GM19452 (cell line): ENCODE measurements around the gene MUTYH.
A peak's percentile ranks its signal among the peaks of the same experiment; 100 is the strongest.
"Not testable (repeated sequence)": the region's sequence is repeated elsewhere in the genome, so short reads cannot be mapped to it uniquely, and the experiment has no call there.

Source experiments
- ATAC-seq: cut with Tn5 transposase; IDR thresholded peaks from one replicate; pipeline ENCODE4 v1.9.1; 2021; ENCODE audit not compliant: unreplicated experiment

Gene MUTYH

GRCh38 chr1:45339789-45340558 lies at the start of gene MUTYH, which contains the start of gene TOE1:
Gene MUTYH (minus strand): TSS chr1:45340440. CDS start chr1:45334505, 5,935 bp downstream.
Gene TOE1 (plus strand): TSS chr1:45340170. CDS start chr1:45340253, 83 bp downstream.
- ATAC-seq, result peak; percentile 80

- no peak for ATAC-seq
Observed at GRCh38 chr1:45386219-45386618, 46.0 kb upstream of the MUTYH start.

- no peak for ATAC-seq
Observed at GRCh38 chr1:45385302-45385701, 45.1 kb upstream of the MUTYH start.

GRCh38 chr1:45384213-45384612 lies 44.0 kb upstream of the MUTYH start:
- not testable (repeated sequence) for ATAC-seq

GRCh38 chr1:45383191-45383590 lies 43.0 kb upstream of the MUTYH start:
- no peak for ATAC-seq

- ATAC-seq, result no peak
Observed at GRCh38 chr1:45381243-45381642, 41.0 kb upstream of the MUTYH start.

GRCh38 chr1:45380730-45381129 lies 40.5 kb upstream of the MUTYH start:
- no peak for ATAC-seq

GRCh38 chr1:45380125-45380524 lies 39.9 kb upstream of the MUTYH start:
- no peak for ATAC-seq

GRCh38 chr1:45379524-45379923 lies 39.3 kb upstream of the MUTYH start:
- ATAC-seq, result no peak

- no peak for ATAC-seq
Observed at GRCh38 chr1:45378184-45378583, 37.9 kb upstream of the MUTYH start.

- ATAC-seq, result no peak
Observed at GRCh38 chr1:45375104-45376090, 35.2 kb upstream of the MUTYH start.

- no peak for ATAC-seq
Observed at GRCh38 chr1:45373573-45373972, 33.3 kb upstream of the MUTYH start.

- ATAC-seq, result no peak
Observed at GRCh38 chr1:45370575-45370974, 30.3 kb upstream of the MUTYH start.

GRCh38 chr1:45365051-45365450 lies 24.8 kb upstream of the MUTYH start:
- peak; percentile 67 for ATAC-seq

- no peak for ATAC-seq
Observed at GRCh38 chr1:45364294-45364693, 24.1 kb upstream of the MUTYH start.

- ATAC-seq, result not testable (repeated sequence)
Observed at GRCh38 chr1:45360981-45361380, 20.7 kb upstream of the MUTYH start.

GRCh38 chr1:45359882-45360513 lies 19.8 kb upstream of the MUTYH start:
- ATAC-seq, result no peak

GRCh38 chr1:45356186-45356585 lies 15.9 kb upstream of the MUTYH start:
- no peak for ATAC-seq

GRCh38 chr1:45355683-45356082 lies 15.4 kb upstream of the MUTYH start:
- no peak for ATAC-seq

- no peak for ATAC-seq
Observed at GRCh38 chr1:45354838-45355237, 14.6 kb upstream of the MUTYH start.

GRCh38 chr1:45353685-45354084 lies 13.4 kb upstream of the MUTYH start:
- no peak for ATAC-seq
